Endothelial cell of umbilical vein (primary cell): ENCODE measurements around the gene CDH1. TPM values are rescaled to one million over a fixed set of nuclear protein-coding genes. Genes with fewer than 3 reads are reported as not detected.

ENCODE experiments used
- BruUV-seq: library from RNA; stranded (reverse); fragments of 400-500 nt; replicated peaks from 2 replicates; lab custom pipeline; 2021; lab: Mats Ljungman, UMichigan
- CTCF ChIA-PET: fragments of 300-600, 350-600 bp; sonication (Branson Sonifier 250); formaldehyde crosslinking; loops from one replicate; lab custom pipeline; 2021; ENCODE audit warnings: antibody characterized with exemption, inconsistent platforms; lab: Charles Lee
- POLR2A ChIA-PET: fragments of 300-600, 350-600 bp; sonication (Branson Sonifier 250); formaldehyde crosslinking; loops from one replicate; lab custom pipeline; 2021; ENCODE audit warnings: antibody characterized with exemption, inconsistent platforms; lab: Charles Lee
- DNase-seq: peaks from one replicate; pipeline ENCODE4 v3.0.0-alpha.2; 2011; ENCODE audit warnings: low read depth, low spot score
- FAIRE-seq: peaks from 2 replicates; lab custom pipeline; 2011; peaks lifted over from hg19 to GRCh38; lab: Jason Lieb, UNC
- H2AFZ ChIP-seq: 2 replicates; pipeline ENCODE4 v1.6.0; 2012; ENCODE audit warnings: low read depth, low read length, control low read depth, inconsistent platforms
- H3K27ac ChIP-seq: 2 replicates; pipeline ENCODE4 v1.5.1; 2011; ENCODE audit warnings: low read depth, mild to moderate bottlenecking, control low read depth, low read length, moderate library complexity; ENCODE audit not compliant: insufficient read depth
- H3K27me3 ChIP-seq, 2 experiments: 2 replicates each; pipeline versions ENCODE4 v1.6.0 to v1.6.1; 2011; ENCODE audit warnings: low read length in 2 of 2, mixed read lengths in 1 of 2; ENCODE audit not compliant: control insufficient read depth in 2 of 2, insufficient read depth in 2 of 2
- H3K36me3 ChIP-seq, 2 experiments: 2 replicates in 1 of 2; 3 replicates in 1 of 2; pipeline ENCODE4 v1.5.1; 2011; ENCODE audit warnings: low read length in 2 of 2, mild to moderate bottlenecking in 1 of 2, moderate library complexity in 1 of 2; ENCODE audit not compliant: control insufficient read depth in 2 of 2, insufficient read depth in 2 of 2; ENCODE audit errors: extremely low read depth in 1 of 2
- H3K4me1 ChIP-seq: 3 replicates; pipeline ENCODE4 v1.5.1; 2011; ENCODE audit warnings: mild to moderate bottlenecking, low read length; ENCODE audit not compliant: control insufficient read depth, insufficient read depth; ENCODE audit errors: extremely low read depth
- H3K4me2 ChIP-seq: 2 replicates; pipeline ENCODE4 v1.6.1; 2011; ENCODE audit warnings: low read length, control low read depth, mixed read lengths; ENCODE audit not compliant: insufficient read depth
- H3K4me3 ChIP-seq, 3 experiments: fragments of 200-600 bp in 1 of 3; sonication (generic), shearing (Covaris generic) in 1 of 3; replicated peaks in 1 of 3; 2 replicates each; pipeline ENCODE4 v1.5.1; 2011 to 2016; ENCODE audit warnings: control low read depth in 3 of 3, low read length in 3 of 3, mild to moderate bottlenecking in 2 of 3, inconsistent platforms in 1 of 3, low read depth in 1 of 3, moderate library complexity in 1 of 3; ENCODE audit not compliant: insufficient read depth in 1 of 3
- H3K79me2 ChIP-seq: 2 replicates; pipeline ENCODE4 v1.6.0; 2012; ENCODE audit warnings: low read length, inconsistent platforms; ENCODE audit not compliant: control insufficient read depth, insufficient read depth
- H3K9ac ChIP-seq: replicated peaks from 2 replicates; pipeline ENCODE3; 2011; ENCODE audit warnings: low read length, control low read depth; ENCODE audit not compliant: insufficient read depth; ENCODE audit errors: extremely low read depth
- H3K9me1 ChIP-seq: replicated peaks from 3 replicates; pipeline ENCODE4 v1.6.0; 2011; ENCODE audit warnings: mild to moderate bottlenecking, low read length; ENCODE audit not compliant: control insufficient read depth, insufficient read depth; ENCODE audit errors: extremely low read depth
- H3K9me3 ChIP-seq: replicated peaks from 2 replicates; pipeline ENCODE4 v1.5.1; 2012; ENCODE audit warnings: low read length, inconsistent platforms; ENCODE audit not compliant: control insufficient read depth, insufficient read depth
- H4K20me1 ChIP-seq: replicated peaks from 2 replicates; pipeline ENCODE3; 2011; ENCODE audit warnings: mild to moderate bottlenecking, low read length; ENCODE audit not compliant: control insufficient read depth, insufficient read depth; ENCODE audit errors: extremely low read depth
- CTCF ChIP-seq, 2 donors: IDR thresholded peaks; 1 replicate in 1 of 2; 2 replicates in 1 of 2; pipeline ENCODE4 v1.5.1; 2011; ENCODE audit warnings: low read length in 2 of 2, mild to moderate bottlenecking in 2 of 2, moderate library complexity in 2 of 2, control low read depth in 1 of 2, inconsistent platforms in 1 of 2, low read depth in 1 of 2; ENCODE audit not compliant: insufficient read depth in 1 of 2; ENCODE audit errors: extremely low read depth in 1 of 2
- EZH2 ChIP-seq: IDR thresholded peaks from 2 replicates; pipeline ENCODE4 v1.6.1; 2012; ENCODE audit warnings: borderline replicate concordance, low read depth, mild to moderate bottlenecking, moderate library complexity, low read length, inconsistent platforms; ENCODE audit not compliant: severe bottlenecking
- FOS ChIP-seq: IDR thresholded peaks from 2 replicates; pipeline ENCODE4 v1.6.1; 2011; ENCODE audit warnings: mild to moderate bottlenecking, low read length, moderate library complexity, borderline replicate concordance; ENCODE audit not compliant: insufficient read depth
- GATA2 ChIP-seq: IDR thresholded peaks from 2 replicates; pipeline ENCODE4 v1.7.0; 2011; ENCODE audit warnings: low read depth, mild to moderate bottlenecking, moderate library complexity, mixed read lengths, low read length; ENCODE audit not compliant: insufficient read length, insufficient read depth
- JUN ChIP-seq: IDR thresholded peaks from 2 replicates; pipeline ENCODE4 v1.6.1; 2011; ENCODE audit warnings: borderline replicate concordance, low read depth; ENCODE audit not compliant: insufficient read length, insufficient read depth
- MYC ChIP-seq: IDR thresholded peaks from one replicate; pipeline ENCODE4 v1.6.1; 2011; ENCODE audit warnings: mild to moderate bottlenecking, low read depth, low read length
- POLR2A ChIP-seq: IDR thresholded peaks from 2 replicates; pipeline ENCODE4 v1.6.1; 2012; ENCODE audit warnings: low read depth, mild to moderate bottlenecking, control low read depth, low read length
- POLR2AphosphoS5 ChIP-seq: IDR thresholded peaks from 2 replicates; pipeline ENCODE4 v1.6.1; 2012; ENCODE audit warnings: low read depth, mild to moderate bottlenecking, control low read depth, low read length, moderate library complexity; ENCODE audit not compliant: insufficient read depth
- dilution Hi-C: fragments of 300-500 bp; cut with MboI; formaldehyde crosslinking; loops from one replicate; pipeline ENCODE4 v1.15.0; 2019; ENCODE audit warnings: low sequenced_read_pairs; ENCODE audit not compliant: extremely low pct_ligation_motif_present
- intact Hi-C: fragments of 100-400 bp; cut with micrococcal nuclease; formaldehyde crosslinking; loops from one replicate; pipeline ENCODE4 v1.10.0; 2022
- polyA plus RNA-seq, 4 experiments: library from polyadenylated mRNA; depleted of rRNA in 3 of 4; stranded (reverse) in 3 of 4; unstranded in 1 of 4; fragments of >200 nt; gene quantifications; 2 replicates each; pipeline versions ENCODE4 v1.2.1 to v1.2.3, GENCODE V29; 2011 to 2012; ENCODE audit warnings: missing spikeins in 1 of 4
- total RNA-seq: library from RNA; stranded (reverse); gene quantifications from 2 replicates; pipeline ENCODE4 v1.2.3, GENCODE V29; 2021
- TF ChIP-seq, protein P1 (sequence below): IDR thresholded peaks from 2 replicates; pipeline ENCODE4 v1.6.1; 2011; ENCODE audit not compliant: insufficient read depth, insufficient read length

Gene CDH1
- total and polyA plus RNA-seq, 2 donors (not counting 3 experiments of a cell fraction or from before 2014, with no cell fraction given), result 0.28 to 0.69 TPM

- FAIRE-seq, result no peak
- DNase-seq, result no peak
- Histone ChIP-seq H4K20me1 (no peaks in the 10 kb centered on the region), H3K27ac (no peak overlapping the region), H3K79me2 (no peaks in the 10 kb centered on the region), H3K4me2 (no peak overlapping the region), H3K4me3 (no peak overlapping the region), H3K27me3 (no peaks in the 10 kb centered on the region), H3K9me3 (no peaks in the 10 kb centered on the region), H3K9me1 (no peaks in the 10 kb centered on the region), H3K4me1 (no peaks in the 10 kb centered on the region), H2AFZ (no peak overlapping the region), H3K36me3 (no peaks in the 10 kb centered on the region), H3K9ac (no peak overlapping the region)
- POLR2A ChIA-PET, result no interaction called here
- no TSS peak for BruUV-seq
- intact Hi-C loops (no loop called here), dilution Hi-C loops (no loop called here)
- no peak for TF ChIP-seq FOS
- no peak for TF ChIP-seq EZH2
- TF ChIP-seq POLR2AphosphoS5, result no peak
- TF ChIP-seq MYC, result no peak
- TF ChIP-seq, protein P1, sequence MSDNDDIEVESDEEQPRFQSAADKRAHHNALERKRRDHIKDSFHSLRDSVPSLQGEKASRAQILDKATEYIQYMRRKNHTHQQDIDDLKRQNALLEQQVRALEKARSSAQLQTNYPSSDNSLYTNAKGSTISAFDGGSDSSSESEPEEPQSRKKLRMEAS, result no peak
- no peak for TF ChIP-seq CTCF (IDR thresholded peaks at IDR 0.05; ENCODE audit: extremely low read depth in 1 of 2, insufficient read depth in 1 of 2, low read depth in 1 of 2, low read length in 2 of 2)
- TF ChIP-seq POLR2A, result no peak
- no peak for TF ChIP-seq GATA2
- TF ChIP-seq JUN, result no peak
- CTCF ChIA-PET, result no interaction called here
Measured at GRCh38 chr16:68806981-68807380, 69.9 kb downstream of the CDH1 start.
